Neural cell (in vitro differentiated cells): Measurements from ENCODE around the gene PRKCE. TPM values are rescaled to one million over a fixed set of nuclear protein-coding genes. Genes with fewer than 3 reads are reported as not detected.
"Not testable (repeated sequence)": the region's sequence is repeated elsewhere in the genome, so short reads cannot be mapped to it uniquely, and the experiment has no call there.

Experiments
- H2AFZ ChIP-seq: fragments of 200-600, 300-800 bp; sonication (generic), shearing (Covaris generic); 2 replicates; pipeline ENCODE4 v1.6.0; 2014; ENCODE audit warnings: low read depth, mild to moderate bottlenecking, antibody characterized with exemption, low read length, moderate library complexity
- H3F3A ChIP-seq: fragments of 200-600 bp; shearing (Covaris generic); 2 replicates; pipeline ENCODE4 v1.6.1; 2016; ENCODE audit warnings: mild to moderate bottlenecking, moderate library complexity, mixed read lengths, antibody characterized with exemption, low read length; ENCODE audit not compliant: insufficient read depth, poor library complexity, severe bottlenecking
- H3K27ac ChIP-seq: fragments of 200-600, 300-800 bp; sonication (generic), shearing (Covaris generic); 2 replicates; pipeline ENCODE4 v1.5.1; 2014; ENCODE audit warnings: mild to moderate bottlenecking, low read length, moderate library complexity
- H3K27me3 ChIP-seq: fragments of 300-800, 200-600 bp; sonication (generic), shearing (Covaris generic); 2 replicates; pipeline ENCODE4 v1.6.0; 2014; ENCODE audit warnings: mild to moderate bottlenecking, low read depth, low read length, moderate library complexity; ENCODE audit not compliant: insufficient read depth
- H3K36me3 ChIP-seq: fragments of 300-800, 200-600 bp; sonication (generic), shearing (Covaris generic); 2 replicates; pipeline ENCODE4 v1.5.1; 2014; ENCODE audit warnings: mild to moderate bottlenecking, antibody characterized with exemption, low read length, moderate library complexity; ENCODE audit not compliant: insufficient read depth
- H3K4me2 ChIP-seq: fragments of 300-800, 200-600 bp; sonication (generic), shearing (Covaris generic); 2 replicates; pipeline ENCODE4 v1.6.0; 2014; ENCODE audit warnings: mild to moderate bottlenecking, low read length
- H3K4me3 ChIP-seq: fragments of 300-800, 200-600 bp; sonication (generic), shearing (Covaris generic); 2 replicates; pipeline ENCODE4 v1.5.1; 2014; ENCODE audit warnings: mild to moderate bottlenecking, low read length, moderate library complexity
- H3K79me2 ChIP-seq: fragments of 200-600 bp; shearing (Covaris generic); replicated peaks from 2 replicates; pipeline ENCODE4 v1.6.0; 2014; ENCODE audit warnings: mild to moderate bottlenecking, low read length, moderate library complexity; ENCODE audit not compliant: insufficient read depth
- H3K9ac ChIP-seq: fragments of 300-800, 200-600 bp; sonication (generic), shearing (Covaris generic); 2 replicates; pipeline ENCODE4 v1.6.1; 2016; ENCODE audit warnings: mild to moderate bottlenecking, low read length, mixed read lengths
- H3K9me2 ChIP-seq: fragments of 200-600 bp; shearing (Covaris generic); 2 replicates; pipeline ENCODE4 v1.6.1; 2016; ENCODE audit warnings: mild to moderate bottlenecking, low read length, mixed read lengths; ENCODE audit not compliant: insufficient read depth
- H3K9me3 ChIP-seq: fragments of 200-600, 300-800 bp; sonication (generic), shearing (Covaris generic); 2 replicates; pipeline ENCODE4 v1.6.1; 2016; ENCODE audit warnings: mild to moderate bottlenecking, mixed run types, low read length, moderate library complexity, mixed read lengths
- H4K20me1 ChIP-seq: fragments of 200-600 bp; shearing (Covaris generic); 2 replicates; pipeline ENCODE4 v1.6.1; 2016; ENCODE audit warnings: mild to moderate bottlenecking, mixed run types; ENCODE audit not compliant: insufficient read depth
- EP300 ChIP-seq: fragments of 450-650 bp; conservative IDR thresholded peaks from 2 replicates; pipeline ENCODE4 v1.6.1; 2014; ENCODE audit warnings: antibody characterized with exemption, mild to moderate bottlenecking, moderate library complexity; ENCODE audit not compliant: poor library complexity, severe bottlenecking
- EZH2 ChIP-seq: fragments of 200-600, 300-800 bp; shearing (Covaris generic), sonication (generic); IDR thresholded peaks from 2 replicates; pipeline ENCODE4 v1.6.1; 2014; ENCODE audit warnings: antibody characterized with exemption, low read length, borderline replicate concordance, mild to moderate bottlenecking; ENCODE audit not compliant: insufficient read depth, poor library complexity, severe bottlenecking
- MXI1 ChIP-seq: fragments of 450-650 bp; conservative IDR thresholded peaks from 2 replicates; pipeline ENCODE4 v1.6.1; 2014; ENCODE audit warnings: antibody characterized with exemption, mild to moderate bottlenecking; ENCODE audit not compliant: poor library complexity, severe bottlenecking
- POLR2AphosphoS5 ChIP-seq: IDR thresholded peaks from 2 replicates; pipeline ENCODE4 v1.6.1; 2012
- RAD21 ChIP-seq: fragments of 450-650 bp; conservative IDR thresholded peaks from 2 replicates; pipeline ENCODE4 v1.6.1; 2014; ENCODE audit warnings: antibody characterized with exemption, mild to moderate bottlenecking, moderate library complexity
- SMC3 ChIP-seq: fragments of 450-650 bp; conservative IDR thresholded peaks from 2 replicates; pipeline ENCODE4 v1.6.1; 2014; ENCODE audit warnings: antibody characterized with exemption, mild to moderate bottlenecking, moderate library complexity; ENCODE audit not compliant: poor library complexity
- TAF1 ChIP-seq: IDR thresholded peaks from 2 replicates; pipeline ENCODE4 v1.6.1; 2012; ENCODE audit warnings: low read depth
- polyA plus RNA-seq: library from polyadenylated mRNA; depleted of rRNA; stranded (reverse); fragments of >200 nt; gene quantifications from 2 replicates; pipeline ENCODE4 v1.2.3, GENCODE V29; 2014
- TF ChIP-seq, protein P1 (sequence below): IDR thresholded peaks from 2 replicates; pipeline ENCODE4 v1.6.1; 2012; ENCODE audit warnings: borderline replicate concordance
- TF ChIP-seq, protein P2 (sequence below): fragments of 450-650 bp; IDR thresholded peaks from 2 replicates; pipeline ENCODE4 v1.5.1; 2014; ENCODE audit warnings: antibody characterized with exemption, mild to moderate bottlenecking, moderate library complexity; ENCODE audit not compliant: poor library complexity, severe bottlenecking

PRKCE gene
- polyA plus RNA-seq, 1 donor from 2014 or later, result 5.4 TPM

DNA sequence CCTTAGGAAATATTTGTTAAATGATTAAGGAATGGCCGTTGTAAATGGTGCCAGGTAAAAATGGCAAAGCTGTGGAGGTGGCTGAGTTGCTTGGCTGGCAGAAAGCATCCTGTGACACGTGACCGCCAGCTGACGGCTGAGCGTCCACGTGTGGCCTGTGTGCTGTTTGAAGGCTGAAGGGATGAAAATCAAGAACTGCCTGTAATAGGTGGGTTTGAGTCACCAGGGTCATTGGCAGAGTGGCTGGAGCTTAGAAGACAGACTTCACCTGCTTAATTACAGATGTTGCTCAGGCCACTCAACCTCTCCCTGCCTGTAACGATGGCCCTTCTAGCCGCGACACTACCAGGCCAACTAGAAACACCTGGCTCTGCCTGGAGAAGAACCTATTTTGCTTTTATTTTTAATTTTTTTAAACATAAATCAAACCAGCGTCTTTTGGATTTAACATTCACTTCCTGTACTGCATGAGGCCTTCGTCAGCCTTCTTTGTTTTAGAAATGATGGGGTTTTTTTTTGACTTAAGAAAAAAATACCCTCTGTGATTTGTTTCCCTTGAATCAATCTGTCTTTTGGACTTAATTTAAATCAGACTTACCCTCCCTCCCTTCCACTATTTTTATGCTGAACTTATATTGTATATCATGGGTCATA, 206.5 kb downstream of the PRKCE start:
- Histone ChIP-seq H3K4me2 (no peak overlapping the region), H3K9ac (no peak overlapping the region), H3K9me2 (no peaks in the 10 kb centered on the region), H3K36me3 (no peaks in the 10 kb centered on the region), H3K4me3 (no peak overlapping the region), H3K79me2 (no peaks in the 10 kb centered on the region), H2AFZ (no peak overlapping the region), H4K20me1 (no peaks in the 10 kb centered on the region), H3F3A (no peaks in the 10 kb centered on the region), H3K27me3 (no peaks in the 10 kb centered on the region), H3K27ac (no peak overlapping the region), H3K9me3 (no peaks in the 10 kb centered on the region)
- TF ChIP-seq POLR2AphosphoS5, result no peak
- no peak for TF ChIP-seq EP300
- TF ChIP-seq EZH2, result no peak
- no peak for TF ChIP-seq TAF1
- TF ChIP-seq SMC3, result no peak

DNA sequence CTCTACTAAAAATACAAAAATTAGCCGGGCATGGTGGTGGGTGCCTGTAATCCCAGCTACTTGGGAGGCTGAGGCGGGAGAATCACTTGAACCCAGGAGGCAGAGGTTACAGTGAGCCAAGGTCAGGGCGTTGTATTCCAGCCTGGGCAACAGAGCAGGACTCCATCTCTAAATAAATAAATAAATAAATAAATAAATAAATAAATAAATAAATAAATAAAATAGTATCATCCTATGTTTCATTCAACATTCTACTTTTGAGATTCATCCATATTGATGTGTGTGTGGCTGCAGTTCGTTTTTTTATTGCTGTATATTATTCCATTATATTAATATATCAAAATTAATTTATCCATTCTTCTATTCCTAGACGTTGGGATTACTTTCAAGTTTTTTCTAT, 207.4 kb downstream of the PRKCE start:
- H4K20me1 ChIP-seq, H3K79me2 ChIP-seq, H3K9me3 ChIP-seq, H3K4me2 ChIP-seq, H3K9me2 ChIP-seq, H3K36me3 ChIP-seq, H2AFZ ChIP-seq, H3F3A ChIP-seq, H3K4me3 ChIP-seq, H3K9ac ChIP-seq, H3K27ac ChIP-seq, H3K27me3 ChIP-seq: not testable (repeated sequence)

GRCh38 chr2:45859682-45860081, 208.2 kb downstream of the PRKCE start:
- Histone ChIP-seq H3K79me2 (no peaks in the 10 kb centered on the region), H3K9me2 (no peaks in the 10 kb centered on the region), H3K4me3 (no peak overlapping the region), H3F3A (no peaks in the 10 kb centered on the region), H3K27ac (no peak overlapping the region), H3K4me2 (no peak overlapping the region), H3K9me3 (no peaks in the 10 kb centered on the region), H3K36me3 (no peaks in the 10 kb centered on the region), H3K27me3 (no peaks in the 10 kb centered on the region), H3K9ac (no peak overlapping the region), H4K20me1 (no peaks in the 10 kb centered on the region), H2AFZ (no peak overlapping the region)
- TF ChIP-seq POLR2AphosphoS5 (no peak), RAD21 (no peak), SMC3 (no peak)

- no peak overlapping the region for H3K9ac ChIP-seq
Measured at GRCh38 chr2:45860136-45861121, 209.0 kb downstream of the PRKCE start.

More at GRCh38 chr2:45860136-45861121, 209.0 kb downstream of the PRKCE start:
- Histone ChIP-seq H3F3A (no peaks in the 10 kb centered on the region), H3K4me3 (no peak overlapping the region), H3K4me2 (no peak overlapping the region), H2AFZ (no peak overlapping the region), H3K36me3 (no peaks in the 10 kb centered on the region), H3K79me2 (no peaks in the 10 kb centered on the region), H3K27me3 (no peaks in the 10 kb centered on the region), H3K9me3 (no peaks in the 10 kb centered on the region), H3K27ac (no peak overlapping the region), H4K20me1 (no peaks in the 10 kb centered on the region), H3K9me2 (no peaks in the 10 kb centered on the region)
- TF ChIP-seq MXI1 (no peak), POLR2AphosphoS5 (no peak), EZH2 (no peak), SMC3 (no peak), TAF1 (no peak), RAD21 (no peak), EP300 (no peak)
- TF ChIP-seq, protein P1, sequence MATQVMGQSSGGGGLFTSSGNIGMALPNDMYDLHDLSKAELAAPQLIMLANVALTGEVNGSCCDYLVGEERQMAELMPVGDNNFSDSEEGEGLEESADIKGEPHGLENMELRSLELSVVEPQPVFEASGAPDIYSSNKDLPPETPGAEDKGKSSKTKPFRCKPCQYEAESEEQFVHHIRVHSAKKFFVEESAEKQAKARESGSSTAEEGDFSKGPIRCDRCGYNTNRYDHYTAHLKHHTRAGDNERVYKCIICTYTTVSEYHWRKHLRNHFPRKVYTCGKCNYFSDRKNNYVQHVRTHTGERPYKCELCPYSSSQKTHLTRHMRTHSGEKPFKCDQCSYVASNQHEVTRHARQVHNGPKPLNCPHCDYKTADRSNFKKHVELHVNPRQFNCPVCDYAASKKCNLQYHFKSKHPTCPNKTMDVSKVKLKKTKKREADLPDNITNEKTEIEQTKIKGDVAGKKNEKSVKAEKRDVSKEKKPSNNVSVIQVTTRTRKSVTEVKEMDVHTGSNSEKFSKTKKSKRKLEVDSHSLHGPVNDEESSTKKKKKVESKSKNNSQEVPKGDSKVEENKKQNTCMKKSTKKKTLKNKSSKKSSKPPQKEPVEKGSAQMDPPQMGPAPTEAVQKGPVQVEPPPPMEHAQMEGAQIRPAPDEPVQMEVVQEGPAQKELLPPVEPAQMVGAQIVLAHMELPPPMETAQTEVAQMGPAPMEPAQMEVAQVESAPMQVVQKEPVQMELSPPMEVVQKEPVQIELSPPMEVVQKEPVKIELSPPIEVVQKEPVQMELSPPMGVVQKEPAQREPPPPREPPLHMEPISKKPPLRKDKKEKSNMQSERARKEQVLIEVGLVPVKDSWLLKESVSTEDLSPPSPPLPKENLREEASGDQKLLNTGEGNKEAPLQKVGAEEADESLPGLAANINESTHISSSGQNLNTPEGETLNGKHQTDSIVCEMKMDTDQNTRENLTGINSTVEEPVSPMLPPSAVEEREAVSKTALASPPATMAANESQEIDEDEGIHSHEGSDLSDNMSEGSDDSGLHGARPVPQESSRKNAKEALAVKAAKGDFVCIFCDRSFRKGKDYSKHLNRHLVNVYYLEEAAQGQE, result no peak
- TF ChIP-seq, protein P2, sequence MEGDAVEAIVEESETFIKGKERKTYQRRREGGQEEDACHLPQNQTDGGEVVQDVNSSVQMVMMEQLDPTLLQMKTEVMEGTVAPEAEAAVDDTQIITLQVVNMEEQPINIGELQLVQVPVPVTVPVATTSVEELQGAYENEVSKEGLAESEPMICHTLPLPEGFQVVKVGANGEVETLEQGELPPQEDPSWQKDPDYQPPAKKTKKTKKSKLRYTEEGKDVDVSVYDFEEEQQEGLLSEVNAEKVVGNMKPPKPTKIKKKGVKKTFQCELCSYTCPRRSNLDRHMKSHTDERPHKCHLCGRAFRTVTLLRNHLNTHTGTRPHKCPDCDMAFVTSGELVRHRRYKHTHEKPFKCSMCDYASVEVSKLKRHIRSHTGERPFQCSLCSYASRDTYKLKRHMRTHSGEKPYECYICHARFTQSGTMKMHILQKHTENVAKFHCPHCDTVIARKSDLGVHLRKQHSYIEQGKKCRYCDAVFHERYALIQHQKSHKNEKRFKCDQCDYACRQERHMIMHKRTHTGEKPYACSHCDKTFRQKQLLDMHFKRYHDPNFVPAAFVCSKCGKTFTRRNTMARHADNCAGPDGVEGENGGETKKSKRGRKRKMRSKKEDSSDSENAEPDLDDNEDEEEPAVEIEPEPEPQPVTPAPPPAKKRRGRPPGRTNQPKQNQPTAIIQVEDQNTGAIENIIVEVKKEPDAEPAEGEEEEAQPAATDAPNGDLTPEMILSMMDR, result no peak
